NCI-H446 (cell line): ENCODE results near the gene BCKDK.

Source experiments
- DNase-seq, 2 experiments: peaks; one replicate each; lab custom pipeline; 2025; lab: John Stamatoyannopoulos, UW

The BCKDK gene

GRCh38 chr16:31108035-31108793 is at the start of gene BCKDK:
BCKDK (plus strand) TSS chr16:31108386; CDS start chr16:31109224, 838 bp downstream.
- peak; percentile 48 to 79 for DNase-seq

GRCh38 chr16:31061126-31061812 is 46.9 kb upstream of the BCKDK start:
- no peak for DNase-seq

- DNase-seq = no peak
These were observed 46.3 kb upstream of the BCKDK start for GRCh38 chr16:31061813-31062440.

GRCh38 chr16:31063495-31063842 is 44.7 kb upstream of the BCKDK start:
- no peak for DNase-seq

- DNase-seq = no peak
These were observed 44.2 kb upstream of the BCKDK start for GRCh38 chr16:31063843-31064611.

GRCh38 chr16:31064882-31065461 is 43.2 kb upstream of the BCKDK start:
- no peak for DNase-seq

- no peak for DNase-seq
These were observed 40.8 kb upstream of the BCKDK start for GRCh38 chr16:31067342-31067741.

- peak in 1 of 2 experiments; percentile 3 for DNase-seq
These were observed 36.3 kb upstream of the BCKDK start for GRCh38 chr16:31071861-31072260.

- peak; percentile 23 for DNase-seq
These were observed 35.5 kb upstream of the BCKDK start for GRCh38 chr16:31072540-31073141.

- DNase-seq = peak; percentile 80 to 90
These were observed 34.8 kb upstream of the BCKDK start for GRCh38 chr16:31073142-31073969.

- peak; percentile 97 to 99 for DNase-seq
These were observed 34.0 kb upstream of the BCKDK start, which contains the start of the genes ZNF646 and ZNF668 for GRCh38 chr16:31073970-31074813. ZNF646 (plus strand) TSS chr16:31074422; CDS start chr16:31076325, 1,903 bp downstream. ZNF668 (minus strand) TSS chr16:31074240; CDS start chr16:31064459, 9,781 bp downstream.

- DNase-seq = no peak
These were observed 33.4 kb upstream of the BCKDK start for GRCh38 chr16:31074814-31075183.

GRCh38 chr16:31076319-31076718 is 31.9 kb upstream of the BCKDK start:
- DNase-seq = no peak

- no peak for DNase-seq
These were observed 31.2 kb upstream of the BCKDK start for GRCh38 chr16:31077024-31077423.

GRCh38 chr16:31077592-31078396 is 30.4 kb upstream of the BCKDK start:
- DNase-seq = no peak

GRCh38 chr16:31078597-31079341 is 29.4 kb upstream of the BCKDK start:
- no peak for DNase-seq

GRCh38 chr16:31079342-31079944 is 28.7 kb upstream of the BCKDK start:
- no peak for DNase-seq
